Lower lobe of right lung (tissue), 2 donors: ENCODE measurements around the gene DCANP1. TPM values are rescaled to one million over a fixed set of nuclear protein-coding genes. Genes with fewer than 3 reads are reported as not detected.

Experiments
- ATAC-seq, 2 donors: fragments of 200-7000 bp; cut with Tn5 transposase; one replicate each; pipeline ENCODE4 v1.9.1; 2020 to 2022; ENCODE audit warnings: mild to moderate bottlenecking in 2 of 2, moderate library complexity in 2 of 2
- DNase-seq: peaks from one replicate; pipeline ENCODE4 v3.0.0-alpha.2; 2020
- H3K27ac ChIP-seq: fragments of 200-600 bp; one replicate; pipeline ENCODE4 v1.8.0; 2022
- H3K27me3 ChIP-seq: fragments of 200-600 bp; one replicate; pipeline ENCODE4 v1.8.0; 2022; ENCODE audit warnings: low read depth
- H3K36me3 ChIP-seq: fragments of 200-600 bp; one replicate; pipeline ENCODE4 v1.8.0; 2022; ENCODE audit warnings: mild to moderate bottlenecking
- H3K4me1 ChIP-seq: fragments of 200-600 bp; one replicate; pipeline ENCODE4 v1.8.0; 2022
- H3K4me3 ChIP-seq: fragments of 200-600 bp; one replicate; pipeline ENCODE4 v1.8.0; 2022; ENCODE audit warnings: mild to moderate bottlenecking
- H3K9me3 ChIP-seq: fragments of 200-600 bp; one replicate; pipeline ENCODE4 v1.8.0; 2022
- CTCF ChIP-seq: fragments of 200-600 bp; IDR thresholded peaks from one replicate; pipeline ENCODE4 v1.8.0; 2022; ENCODE audit warnings: antibody characterized with exemption, mild to moderate bottlenecking
- intact Hi-C: fragments of 100-400 bp; cut with DNase I; formaldehyde crosslinking; loops from one replicate; pipeline ENCODE4 v1.11.0; 2022
- total RNA-seq: library from RNA; stranded (reverse); fragmentation: NEBNext Ultra II Directional; extraction: Animal tissue kit (Norgen Biotek cat#: 25700); gene quantifications from one replicate; pipeline ENCODE4 v1.2.1, GENCODE V29; 2021
- donor health status: DM: no; HTN: yes; CAD: no; lungs with severe emphysema.

DCANP1 gene
- total RNA-seq, 1 donor from 2014 or later = not detected

- TF ChIP-seq CTCF = no peak
- DNase-seq (peak; percentile 60), ATAC-seq (peak; percentile 85 to 89)
- intact Hi-C loops = no loop called here
- H3K4me1 ChIP-seq = peaks cover 50% of the 10 kb centered on the region
- H3K27ac ChIP-seq = no peak overlapping the region
- peaks cover 62% of the 10 kb centered on the region for H3K27me3 ChIP-seq
- H3K9me3 ChIP-seq = no peaks in the 10 kb centered on the region
- H3K4me3 ChIP-seq = no peak overlapping the region
- H3K36me3 ChIP-seq = no peaks in the 10 kb centered on the region
Measured at GRCh38 chr5:135491552-135492318, 44.6 kb upstream of the DCANP1 start.

- DNase-seq (no peak), ATAC-seq (no peak)
- no peak overlapping the region for H3K27ac ChIP-seq
- H3K27me3 ChIP-seq = peaks cover 68% of the 10 kb centered on the region
- intact Hi-C loops = no loop called here
- TF ChIP-seq CTCF = no peak
- no peaks in the 10 kb centered on the region for H3K36me3 ChIP-seq
- H3K9me3 ChIP-seq = no peaks in the 10 kb centered on the region
- no peak overlapping the region for H3K4me3 ChIP-seq
- peaks cover 50% of the 10 kb centered on the region for H3K4me1 ChIP-seq
Measured at GRCh38 chr5:135491038-135491551, 43.9 kb upstream of the DCANP1 start.

GRCh38 chr5:135490245-135491037, 43.3 kb upstream of the DCANP1 start:
- Histone ChIP-seq H3K9me3 (no peaks in the 10 kb centered on the region), H3K27ac (no peak overlapping the region), H3K4me3 (peak overlapping the region; percentile 15), H3K36me3 (no peaks in the 10 kb centered on the region), H3K27me3 (peaks cover 74% of the 10 kb centered on the region), H3K4me1 (peaks cover 50% of the 10 kb centered on the region)
- DNase-seq (no peak), ATAC-seq (no peak)
- no peak for TF ChIP-seq CTCF
- intact Hi-C loops = no loop called here

- Histone ChIP-seq H3K9me3 (no peaks in the 10 kb centered on the region), H3K4me3 (peak overlapping the region; percentile 39), H3K36me3 (no peaks in the 10 kb centered on the region), H3K27ac (no peak overlapping the region), H3K27me3 (peaks cover 71% of the 10 kb centered on the region), H3K4me1 (peaks cover 50% of the 10 kb centered on the region)
- DNase-seq = no peak
- intact Hi-C loops = no loop called here
- TF ChIP-seq CTCF = no peak
- no peak for ATAC-seq
Measured at GRCh38 chr5:135489466-135490244, 42.5 kb upstream of the DCANP1 start.
